Left forelimb (tissue), 1 donor: ENCODE results near the gene MAN2C1.
"Not testable (repeated sequence)": the region's sequence is repeated elsewhere in the genome, so short reads cannot be mapped to it uniquely, and the experiment has no call there.

Source experiments
- DNase-seq: peaks from one replicate; pipeline ENCODE4 v3.0.0-alpha.2; 2018; ENCODE audit warnings: low spot score

The MAN2C1 gene

DNA sequence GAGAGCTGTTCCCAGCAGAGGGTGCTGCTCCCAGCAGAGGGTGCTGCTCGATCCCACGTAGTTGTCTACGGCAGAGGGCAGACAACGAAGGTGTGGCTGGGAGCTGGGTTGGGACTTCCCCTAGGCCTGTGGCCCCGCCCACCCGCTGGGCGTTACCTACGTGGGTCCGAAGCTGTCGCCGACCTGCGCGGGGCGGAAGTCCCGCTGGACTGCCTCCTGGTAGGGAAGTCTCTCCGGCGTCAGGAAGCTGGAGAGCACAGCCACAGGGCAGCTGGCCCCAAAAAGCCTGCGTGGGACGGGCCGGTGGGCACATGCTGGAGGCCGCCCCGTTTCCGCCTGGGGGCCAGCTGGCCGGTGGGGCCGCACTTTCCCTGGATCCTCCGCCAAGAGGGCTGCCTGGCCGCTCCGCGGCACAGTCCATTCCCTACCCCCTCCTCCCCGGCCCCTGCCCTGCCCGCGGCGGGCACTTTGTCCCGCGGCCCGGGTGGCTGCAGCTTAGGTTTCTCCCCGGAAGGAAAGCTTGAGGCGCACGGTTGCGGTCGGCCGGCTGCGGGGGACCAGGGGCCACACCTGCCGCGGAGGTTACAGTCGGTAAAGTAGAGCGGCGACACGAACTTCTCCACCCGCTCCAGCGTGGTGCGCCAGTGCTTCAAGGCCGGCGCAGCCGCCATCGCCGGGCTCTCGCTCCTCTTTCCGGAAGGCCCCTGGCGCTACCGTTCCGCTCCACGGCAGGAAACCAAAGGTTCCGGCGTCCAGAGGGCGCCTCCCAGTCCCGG, at the start of gene MAN2C1:
Gene MAN2C1, minus strand, starts transcription at position 695 of the 776 bp plus-strand sequence. Its CDS starts 24 bp downstream, at position 671.
- DNase-seq, result peak; percentile 95

DNA sequence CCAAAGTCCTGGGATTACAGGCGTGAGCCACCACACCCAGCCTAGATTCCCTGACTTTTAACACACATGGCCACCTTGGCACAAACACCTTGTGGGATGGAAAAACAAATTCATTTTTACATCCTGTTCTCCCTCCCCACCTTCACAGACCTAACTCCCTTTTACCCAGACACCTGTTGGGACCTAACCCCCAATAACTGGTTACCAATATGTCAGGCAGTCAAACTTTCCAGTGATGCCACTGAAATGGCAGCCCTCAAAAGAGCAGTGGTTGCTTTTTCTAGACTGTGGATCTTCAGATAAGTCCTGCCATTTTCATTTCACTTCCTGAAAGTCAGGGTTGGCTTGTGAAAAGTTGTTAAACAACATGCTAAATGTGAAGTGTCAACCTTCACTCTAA, 48.2 kb upstream of the MAN2C1 start:
- DNase-seq, result no peak

DNA sequence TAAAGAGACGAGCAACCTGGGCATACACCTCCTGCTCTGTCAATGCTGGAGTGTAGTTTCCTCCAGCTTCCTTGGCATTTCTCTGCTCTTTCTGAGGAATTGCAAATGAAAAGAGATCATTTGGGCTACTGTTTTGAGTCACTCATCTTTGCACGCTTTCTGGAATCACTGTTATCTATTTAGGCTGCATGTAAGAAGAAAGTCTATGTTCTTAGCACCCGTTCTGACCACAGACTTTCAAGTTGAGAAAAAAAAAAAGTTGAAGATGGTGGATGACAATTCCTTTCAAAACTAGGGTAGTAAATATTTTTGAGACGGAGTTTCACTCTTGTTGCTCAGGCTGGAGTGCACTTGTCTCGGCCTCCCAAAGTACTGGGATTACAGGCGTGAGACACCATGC, 41.8 kb upstream of the MAN2C1 start:
- DNase-seq, result no peak

DNA sequence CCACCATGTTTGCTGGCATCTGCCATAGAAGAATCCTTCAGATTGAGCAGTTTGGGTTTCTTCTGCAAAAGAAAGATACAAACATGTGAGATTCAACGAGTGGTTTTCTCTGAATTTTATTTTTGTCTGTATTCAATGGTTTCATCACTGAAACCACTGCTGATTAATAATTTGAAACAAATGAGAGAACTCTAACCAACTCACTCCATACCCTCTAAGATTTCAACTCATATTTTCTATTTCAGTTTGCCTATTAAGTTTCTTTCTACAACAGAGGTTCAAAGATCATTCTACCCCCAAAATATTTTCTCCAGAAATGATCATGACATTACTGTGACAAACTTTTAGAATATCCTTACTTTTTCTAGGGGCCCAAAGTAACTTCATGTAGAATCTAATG, 38.7 kb upstream of the MAN2C1 start:
- no peak for DNase-seq

DNA sequence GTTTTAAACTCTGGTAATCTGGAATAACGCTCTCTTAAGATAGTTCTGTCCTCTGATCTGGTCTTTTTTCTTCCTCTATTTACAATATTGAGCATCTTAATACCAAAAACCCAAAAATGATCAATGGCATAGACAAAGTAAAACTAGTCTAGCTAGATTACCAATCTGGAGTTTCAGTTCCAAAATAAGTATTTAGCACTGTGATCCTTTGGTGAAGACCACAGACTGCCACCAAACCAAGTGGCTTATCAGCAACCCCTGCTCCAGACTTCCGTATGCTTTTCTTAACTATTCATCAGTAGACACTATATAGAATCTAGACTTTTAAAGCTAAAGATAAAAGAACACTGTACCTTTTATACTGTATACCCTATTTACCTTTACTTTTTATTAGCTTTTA, 35.5 kb upstream of the MAN2C1 start:
- DNase-seq, result no peak

DNA sequence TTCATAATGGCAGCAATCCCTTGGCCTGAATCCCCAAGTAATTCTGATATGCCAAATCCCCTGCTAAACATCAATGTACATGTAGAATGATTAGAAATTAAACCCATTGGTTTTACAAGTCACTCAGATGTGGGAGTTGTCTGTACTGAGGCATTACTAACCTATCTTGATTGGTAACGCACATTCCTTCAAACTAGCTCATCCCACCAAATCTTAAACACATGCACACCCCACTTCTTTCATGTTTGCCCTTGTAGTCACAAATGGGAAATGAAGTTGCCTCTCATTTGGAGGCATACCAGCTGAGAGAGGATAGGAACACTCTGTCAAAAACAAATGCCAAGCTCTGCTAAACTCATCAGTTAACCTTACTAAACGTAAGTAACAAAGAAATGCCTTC, 29.1 kb upstream of the MAN2C1 start:
- no peak for DNase-seq

DNA sequence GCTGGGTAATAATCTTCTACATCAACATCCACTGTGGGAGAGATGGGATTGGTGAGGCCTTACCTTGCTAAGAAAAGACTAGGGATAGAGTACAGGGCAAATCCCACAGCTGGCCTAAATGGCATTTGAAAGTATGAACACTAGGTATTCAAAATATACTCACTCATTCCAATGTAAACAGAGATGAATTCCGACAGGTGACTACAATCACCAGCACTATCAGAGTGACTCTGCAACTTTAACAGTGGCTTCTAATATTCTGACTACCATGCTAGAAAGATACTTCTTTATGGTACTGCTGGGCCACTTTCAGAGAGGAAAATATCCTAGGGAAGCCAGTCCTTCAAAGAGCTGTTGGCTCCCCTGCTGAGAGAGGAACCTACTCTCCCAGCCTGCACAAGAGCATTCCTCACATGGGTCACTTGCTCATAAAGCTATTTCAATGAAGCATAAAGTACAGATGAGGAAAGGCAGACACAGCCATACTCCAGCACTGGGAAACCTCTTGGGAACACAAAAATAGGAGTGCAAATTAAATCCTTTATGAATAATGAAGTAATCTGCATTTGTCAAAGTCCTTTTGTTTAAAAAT, 21.5 kb upstream of the MAN2C1 start:
- DNase-seq, result no peak

DNA sequence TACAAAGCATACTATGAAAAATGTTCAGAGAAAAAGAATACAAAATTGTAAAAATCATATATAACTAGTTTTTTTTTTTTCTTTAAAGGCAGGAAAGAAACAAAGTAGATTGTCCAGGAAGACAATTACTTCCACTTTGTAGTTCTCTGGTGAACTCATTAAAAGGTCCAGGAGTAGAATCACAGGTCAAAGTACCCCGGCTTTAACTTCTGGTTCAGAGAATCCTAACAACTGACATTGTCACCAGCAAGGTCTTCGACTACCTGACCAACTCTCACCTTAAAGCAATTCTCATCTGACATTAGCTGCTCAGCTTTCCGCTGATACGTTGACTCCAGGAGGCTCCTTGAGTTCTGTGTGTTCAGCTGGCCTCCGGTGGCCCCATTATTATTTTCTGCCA, 15.6 kb upstream of the MAN2C1 start:
- not testable (repeated sequence) for DNase-seq

DNA sequence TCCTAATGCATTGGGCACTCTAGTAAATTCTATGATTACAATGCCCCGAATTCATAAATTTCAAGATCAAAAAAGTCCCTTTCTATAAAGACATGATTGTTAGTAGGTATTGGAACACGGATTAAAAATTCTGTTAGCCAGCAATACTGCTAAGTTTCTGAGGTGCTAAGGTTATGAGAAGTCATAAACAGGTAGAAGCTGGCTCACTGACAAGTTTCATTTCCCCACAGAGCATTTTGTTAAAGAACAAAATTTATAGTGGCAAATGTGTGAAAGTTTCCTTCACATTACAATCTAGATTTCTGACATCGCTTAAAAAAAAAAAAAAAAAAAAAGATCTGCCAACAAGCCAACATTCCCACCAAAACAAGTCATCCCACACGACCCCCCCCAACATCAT, 12.4 kb upstream of the MAN2C1 start:
- no peak for DNase-seq

DNA sequence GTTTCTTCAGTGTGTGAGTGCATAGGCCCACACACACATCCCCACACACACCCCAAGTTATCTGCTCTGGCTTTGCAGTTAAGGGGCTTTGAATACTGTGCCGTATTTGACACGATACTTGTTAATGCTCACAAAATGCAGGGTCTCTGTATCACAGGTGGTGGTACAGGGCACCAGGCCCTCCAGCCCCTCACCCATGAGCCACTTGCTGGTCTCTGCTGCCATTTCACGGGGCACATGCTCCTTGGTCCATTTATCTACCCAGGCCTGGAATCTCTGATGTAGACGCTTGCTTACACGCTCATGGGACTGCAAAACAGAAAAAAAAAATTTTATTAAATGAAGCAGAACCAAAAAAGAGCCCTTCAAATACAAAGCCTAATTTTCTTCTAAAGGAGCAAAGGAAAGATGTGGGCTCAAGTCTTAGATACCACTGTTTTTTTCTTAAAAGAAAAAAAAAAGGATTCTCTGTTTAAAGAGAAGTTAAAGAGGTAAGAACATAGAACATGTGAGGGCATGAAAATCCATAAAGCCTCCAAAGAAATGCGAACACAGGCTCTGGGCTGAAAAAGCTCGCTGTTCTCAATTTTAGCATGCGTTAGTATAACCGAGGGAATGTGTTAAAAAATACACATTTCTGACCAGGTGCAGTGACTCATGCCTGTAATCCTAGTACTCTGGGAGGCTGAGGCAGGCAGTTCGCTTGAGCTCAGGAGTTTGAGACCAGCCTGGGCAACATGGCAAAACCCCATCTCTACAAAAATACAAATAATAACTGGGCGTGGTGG, 3.7 kb upstream of the MAN2C1 start:
- no peak for DNase-seq

DNA sequence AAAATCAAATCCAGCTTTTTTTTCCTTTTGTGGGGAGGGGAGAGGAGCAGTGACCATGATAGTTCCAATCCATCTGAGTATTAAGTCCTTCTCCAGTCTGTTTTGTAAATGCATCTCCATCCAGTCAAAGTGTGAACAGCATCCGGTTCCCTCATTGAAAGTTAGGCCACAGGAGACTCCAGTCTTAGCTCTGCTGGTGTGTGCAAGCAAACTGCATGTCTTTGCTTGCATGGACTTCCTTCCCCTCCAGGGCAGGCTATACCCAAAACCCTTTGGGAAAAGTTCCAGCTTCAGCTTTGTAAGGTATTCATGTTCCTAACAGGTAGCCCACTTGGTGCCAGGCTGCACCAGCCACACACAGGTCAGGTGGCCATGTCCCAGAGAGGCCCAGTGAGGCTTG, 3.1 kb upstream of the MAN2C1 start:
- DNase-seq, result no peak

DNA sequence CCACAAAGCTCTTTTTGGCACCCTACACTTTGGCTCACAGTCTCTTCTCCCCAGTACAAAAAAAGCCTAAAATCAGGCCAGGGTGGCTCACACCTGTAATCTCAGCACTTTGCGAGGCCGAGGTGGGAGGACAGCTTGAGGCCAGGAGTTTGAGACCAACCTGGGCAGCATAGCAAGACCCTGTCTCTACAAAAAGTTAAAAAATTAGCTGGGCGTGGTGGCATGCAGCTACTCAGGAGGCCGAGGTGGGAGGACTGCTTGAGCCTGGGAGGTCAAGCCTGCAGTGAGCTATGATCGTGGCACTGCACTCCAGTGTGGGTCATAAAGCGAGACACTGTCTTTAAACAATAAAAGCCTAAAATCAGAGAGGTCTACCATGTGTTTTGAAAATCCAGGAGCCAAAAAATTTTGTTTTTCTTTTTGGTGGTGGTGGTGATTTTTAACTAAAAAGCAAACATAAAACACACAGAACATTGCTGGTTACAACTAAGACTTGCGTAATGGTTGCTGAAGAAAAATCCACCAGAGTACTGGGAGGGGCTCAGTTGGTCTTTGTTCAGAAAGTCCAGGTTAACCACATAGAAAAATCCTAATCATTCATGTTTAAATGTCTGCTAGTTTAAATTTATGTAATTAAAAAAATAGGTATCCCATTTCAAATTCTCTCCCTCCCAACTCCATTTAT, 1.6 kb upstream of the MAN2C1 start:
- DNase-seq, result no peak

DNA sequence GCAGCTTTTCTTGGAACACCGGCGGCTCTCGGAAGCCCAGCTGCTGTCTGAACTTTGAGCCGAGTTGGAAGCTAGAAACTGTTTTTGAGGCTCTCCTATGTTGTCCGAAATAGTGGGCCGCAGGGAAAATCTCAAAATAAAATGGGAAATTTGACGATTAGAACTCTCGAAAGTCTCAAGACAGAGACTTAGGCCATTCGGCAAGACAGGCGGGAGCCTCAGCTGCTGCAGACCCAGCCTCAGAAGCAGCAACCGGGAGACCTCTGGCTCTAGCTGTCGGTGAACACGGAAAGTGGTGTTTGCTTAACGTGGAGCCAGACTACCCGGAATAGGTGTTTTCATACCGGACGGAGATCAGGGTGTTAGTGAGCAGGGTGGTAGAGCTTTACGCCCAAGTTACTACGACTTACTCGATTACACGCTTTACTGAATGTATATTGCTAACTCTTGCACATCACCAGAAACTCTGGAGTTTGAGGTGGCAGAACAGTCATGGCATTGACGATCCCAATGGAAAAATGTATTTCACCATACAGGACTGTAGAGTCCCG, 357 bp upstream of the MAN2C1 start:
- no peak for DNase-seq

DNA sequence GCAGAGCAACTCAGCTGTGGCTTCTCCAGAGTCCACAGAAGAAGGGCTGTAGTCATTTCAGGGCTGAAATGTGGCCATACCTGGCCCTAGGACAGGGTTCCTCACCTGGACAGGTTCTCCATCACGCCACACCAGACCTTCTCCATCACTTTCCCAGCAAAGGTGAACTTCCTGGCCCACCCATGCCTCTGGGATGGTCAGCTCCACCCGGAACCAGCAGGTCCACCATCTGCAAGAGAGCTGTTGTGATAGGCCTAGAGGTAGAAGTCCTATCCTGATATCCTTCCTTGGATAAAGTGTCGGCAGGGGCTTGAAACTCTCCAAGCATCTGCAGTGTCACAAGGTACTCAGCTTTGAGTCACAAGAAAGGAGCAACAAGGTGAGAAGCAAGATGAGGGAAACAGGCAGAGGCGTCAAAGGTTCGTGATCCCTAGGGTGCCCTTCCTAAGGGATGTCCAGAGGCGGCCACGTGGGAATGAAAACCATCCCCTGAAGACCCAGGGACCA, 948 bp downstream of the MAN2C1 start:
- no peak for DNase-seq

DNA sequence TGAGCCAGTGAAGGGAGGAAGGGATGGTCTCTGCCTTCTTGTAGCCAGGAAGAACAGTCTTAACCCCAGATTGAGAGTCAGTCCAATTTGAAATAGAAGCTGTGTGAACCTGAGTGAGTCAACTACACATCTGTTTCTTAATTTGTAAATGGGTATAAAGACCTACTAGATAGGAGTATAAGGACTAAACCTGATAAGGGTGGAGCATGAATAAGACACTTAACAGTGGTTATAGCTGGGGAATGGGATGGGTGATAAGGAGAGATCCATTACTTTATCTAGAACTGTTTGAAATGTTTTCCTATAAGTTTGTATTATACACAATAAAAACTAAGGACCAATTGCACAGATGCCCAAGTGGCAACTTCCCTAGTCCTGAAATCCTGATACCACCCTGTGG, 1.4 kb downstream of the MAN2C1 start:
- no peak for DNase-seq

DNA sequence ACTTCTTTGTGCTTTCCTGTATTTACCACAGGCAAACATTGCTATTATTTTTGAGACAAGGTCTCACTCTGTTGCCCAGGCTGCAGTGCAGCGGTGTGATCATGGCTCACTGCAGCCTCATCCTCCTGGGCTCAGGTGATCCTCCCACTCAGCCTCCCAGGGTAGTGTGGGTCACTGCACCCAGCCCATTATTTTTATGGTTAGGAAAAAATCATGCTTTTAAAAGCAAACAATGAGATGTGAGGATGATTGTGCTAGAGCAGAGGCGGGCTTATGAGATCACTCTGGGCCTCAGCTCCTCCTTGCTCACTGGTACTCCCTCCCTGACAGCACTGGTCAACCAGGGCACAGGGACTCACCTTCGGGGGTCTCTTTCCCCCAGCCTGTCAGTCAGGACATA, 2.2 kb downstream of the MAN2C1 start:
- DNase-seq, result no peak

DNA sequence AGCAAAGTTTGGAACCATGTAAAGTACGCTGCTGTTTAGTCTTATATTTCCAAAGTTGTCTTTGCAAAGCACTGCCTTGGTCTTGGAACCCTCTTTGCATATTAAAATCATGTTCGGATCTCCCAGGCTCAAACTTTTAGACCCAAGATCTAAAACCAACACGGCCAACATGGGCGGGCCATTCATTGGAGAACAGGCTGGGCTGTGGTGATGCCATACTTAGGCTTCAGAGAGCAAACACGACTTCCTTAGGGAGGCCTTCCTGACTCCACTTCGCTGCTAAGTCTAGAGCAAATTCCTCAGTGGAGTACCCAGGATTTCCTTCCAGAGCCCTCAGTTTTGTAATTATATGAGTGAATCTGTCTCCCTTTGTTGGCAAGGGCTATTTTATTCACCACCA, 3.5 kb downstream of the MAN2C1 start:
- DNase-seq, result no peak

DNA sequence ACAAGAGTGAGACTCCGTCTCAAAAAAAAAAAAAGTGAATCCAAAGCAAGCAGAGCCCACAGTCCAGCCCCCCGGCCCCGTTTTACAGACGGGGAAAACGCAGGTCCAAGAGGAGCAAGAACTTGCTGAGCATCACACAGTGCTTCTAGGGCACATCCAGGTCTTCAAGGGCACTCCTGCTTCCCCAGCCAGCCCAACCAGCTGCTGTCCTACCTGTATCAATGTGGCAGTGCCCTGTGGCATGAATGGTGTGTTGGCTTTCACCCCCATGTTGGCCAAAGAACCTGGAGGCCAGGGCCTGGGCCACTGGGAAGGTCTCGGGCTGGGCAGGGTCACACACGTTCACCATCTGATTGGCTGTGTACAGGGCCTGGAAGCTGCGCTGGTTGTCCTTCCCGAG, 4.6 kb downstream of the MAN2C1 start:
- no peak for DNase-seq

DNA sequence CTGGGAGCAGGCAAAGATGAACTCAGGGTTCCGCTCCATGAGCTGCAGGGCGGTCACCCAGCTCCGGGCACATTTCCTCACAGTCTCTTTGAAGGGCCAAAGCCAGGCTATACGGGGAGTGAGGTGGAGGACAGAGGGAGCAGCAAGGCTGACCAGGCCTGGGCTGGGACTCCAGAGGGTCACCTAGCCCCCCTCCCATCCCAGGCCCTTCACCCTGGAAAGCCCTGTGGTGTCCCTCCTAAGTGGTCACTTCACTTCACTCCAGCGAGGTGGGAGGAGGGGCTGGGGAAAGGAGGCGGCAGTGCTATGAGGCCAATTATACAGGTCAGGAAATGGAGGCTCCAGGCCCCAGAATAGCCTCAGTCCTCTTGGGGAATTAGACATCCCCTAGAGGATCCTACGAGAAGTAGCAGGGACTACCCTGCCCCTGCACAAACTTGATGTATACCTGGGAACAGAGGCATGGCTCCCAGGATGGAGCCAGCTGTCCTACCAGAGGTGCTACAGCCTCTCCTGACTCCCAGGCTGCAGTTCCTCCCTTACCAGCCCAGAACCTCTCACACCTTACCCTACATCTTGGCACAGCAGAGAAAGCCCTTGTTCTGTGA, 5.7 kb downstream of the MAN2C1 start:
- no peak for DNase-seq

DNA sequence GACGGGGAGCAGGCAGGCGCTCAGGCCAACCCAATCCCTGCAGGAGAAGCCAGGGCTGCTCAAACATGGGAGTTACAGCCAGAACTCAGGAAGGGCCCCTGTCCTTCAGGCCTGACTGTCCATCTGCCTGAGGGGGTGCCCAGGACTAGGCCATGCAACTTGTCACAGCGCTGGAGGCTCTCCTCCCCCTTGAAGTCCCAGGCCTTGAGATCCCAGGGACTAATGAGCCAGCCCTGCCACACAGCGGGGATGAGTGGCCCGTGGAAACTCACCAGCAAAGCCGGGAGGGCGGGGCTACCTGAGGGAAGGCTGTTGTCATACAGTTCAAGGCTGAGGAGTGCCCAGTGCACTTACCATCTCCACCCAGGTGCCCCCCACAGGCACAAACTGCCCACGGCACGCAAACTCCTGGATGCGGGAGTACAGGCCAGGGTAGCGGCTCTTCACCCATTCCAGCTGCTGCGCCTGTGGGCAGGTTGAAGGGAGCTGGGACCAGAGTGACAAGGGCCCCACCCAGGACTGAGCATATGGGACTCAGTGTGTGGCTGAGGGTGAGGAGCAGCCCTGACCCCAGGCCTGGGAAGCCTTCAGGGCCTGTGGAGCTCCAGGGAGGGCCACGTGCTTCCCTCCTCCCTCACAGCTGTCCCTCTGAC, 6.3 kb downstream of the MAN2C1 start:
- DNase-seq, result no peak

DNA sequence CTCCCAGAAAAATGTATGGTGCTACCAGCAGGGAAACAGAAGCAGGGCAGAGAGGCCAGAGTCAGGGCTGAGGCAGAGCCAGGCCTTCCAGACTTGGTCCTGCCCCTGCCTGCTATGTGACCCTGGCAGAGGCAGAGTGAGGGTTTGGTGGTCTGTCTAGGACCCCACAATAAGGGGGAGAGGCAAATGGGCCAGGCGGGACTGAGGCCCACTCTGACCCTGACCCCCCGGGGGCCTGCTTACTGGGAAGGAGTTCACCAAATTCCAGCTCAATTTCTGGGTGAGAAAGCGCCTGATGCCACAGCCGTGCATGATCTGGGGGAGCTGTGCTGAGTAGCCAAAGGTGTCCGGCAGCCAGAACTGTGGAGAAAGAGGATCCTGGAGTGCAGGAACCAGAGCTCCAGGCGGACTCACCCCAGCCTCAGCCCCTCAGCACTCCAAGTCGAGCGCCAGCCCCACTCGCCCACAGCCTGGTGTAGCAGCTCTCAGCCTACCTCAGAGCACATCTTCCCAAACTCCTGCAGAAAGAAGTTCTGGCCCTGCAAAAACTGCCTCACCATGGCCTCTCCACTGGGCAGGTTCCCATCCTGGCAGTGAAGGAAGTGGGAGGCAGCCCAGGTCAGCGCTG, 6.9 kb downstream of the MAN2C1 start:
- DNase-seq, result no peak
